T-helper 2 cell treated with Interferon-gamma antibody and Interleukin-4, amounts not matched to agents 100 ng/mL and 5 ng/mL, for 36 hours (primary cell): ENCODE measurements around the gene SERTAD1. TPM values are rescaled to one million over a fixed set of nuclear protein-coding genes. Genes with fewer than 3 reads are reported as not detected.
"Not testable (repeated sequence)": the region's sequence is repeated elsewhere in the genome, so short reads cannot be mapped to it uniquely, and the experiment has no call there.

Source experiments
- intact Hi-C: fragments of 100-400 bp; cut with micrococcal nuclease; formaldehyde crosslinking; loops from one replicate; pipeline ENCODE4 v1.15.1; 2023
- total RNA-seq: library from RNA; stranded (reverse); gene quantifications from 2 replicates; pipeline ENCODE4 v1.2.3, GENCODE V29; 2022

Gene SERTAD1
- total RNA-seq, 1 donor from 2014 or later = 8.9 TPM

- intact Hi-C loops = no loop called here
Observed at GRCh38 chr19:40453151-40453735, 27.5 kb upstream of the SERTAD1 start.

GRCh38 chr19:40452016-40452415 lies 26.2 kb upstream of the SERTAD1 start:
- intact Hi-C loops = no loop called here

GRCh38 chr19:40450664-40451063 lies 24.9 kb upstream of the SERTAD1 start:
- intact Hi-C loops = no loop called here

GRCh38 chr19:40449506-40449905 lies 23.7 kb upstream of the SERTAD1 start:
- intact Hi-C loops = loop anchor here (10.0 kb wide), 1 partner anchor 325 kb away; the partner anchor contains the start of genes MIA and RAB4B

- intact Hi-C loops = loop anchor here (10.0 kb wide), 1 partner anchor 328 kb away; the partner anchor contains the start of genes MIA and RAB4B
Observed at GRCh38 chr19:40446263-40446784, 20.5 kb upstream of the SERTAD1 start.

- intact Hi-C loops = loop anchor here (2.0 to 10.0 kb wide), 2 partner anchors 159 to 329 kb away; partner anchors contain the start of genes MIA and RAB4B
Observed at GRCh38 chr19:40445780-40446262, 20.0 kb upstream of the SERTAD1 start.

GRCh38 chr19:40444825-40445312 lies 19.1 kb upstream of the SERTAD1 start:
- intact Hi-C loops = loop anchor here (1.0 to 10.0 kb wide), 6 partner anchors 20 to 330 kb away; partner anchors contain the start of genes AKT2, BLVRB, COQ8B and ITPKC

- intact Hi-C loops = loop anchor here (1.0 to 10.0 kb wide), 10 partner anchors 18 to 355 kb away; partner anchors contain the start of genes AKT2, BLVRB, C19orf47 and COQ8B
Observed at GRCh38 chr19:40444000-40444824, 18.4 kb upstream of the SERTAD1 start, which contains the start of gene SERTAD3. Gene SERTAD3, minus strand, starts transcription at chr19:40444335. Its CDS starts 2,255 bp downstream, at chr19:40442080.

- intact Hi-C loops = loop anchor here (1.0 to 10.0 kb wide), 6 partner anchors 17 to 356 kb away; partner anchors contain the start of genes C19orf47, COQ8B, EGLN2 and ITPKC
Observed at GRCh38 chr19:40443131-40443999, 17.6 kb upstream of the SERTAD1 start.

GRCh38 chr19:40442328-40443130 lies 16.7 kb upstream of the SERTAD1 start:
- intact Hi-C loops = loop anchor here (1.0 to 10.0 kb wide), 6 partner anchors 16 to 357 kb away; partner anchors contain the start of genes C19orf47, COQ8B, EGLN2 and ITPKC

GRCh38 chr19:40441719-40442253 lies 16.0 kb upstream of the SERTAD1 start:
- intact Hi-C loops = loop anchor here (5.0 to 10.0 kb wide), 2 partner anchors 276 to 333 kb away; partner anchors contain the start of genes COQ8B, ITPKC, MIA and RAB4B

- intact Hi-C loops = no loop called here
Observed at GRCh38 chr19:40438284-40438683, 12.5 kb upstream of the SERTAD1 start.

GRCh38 chr19:40433391-40434216 lies 7.8 kb upstream of the SERTAD1 start:
- intact Hi-C loops = no loop called here

- intact Hi-C loops = not testable (repeated sequence)
Observed at GRCh38 chr19:40432760-40433159, 7.0 kb upstream of the SERTAD1 start.

- intact Hi-C loops = no loop called here
Observed at GRCh38 chr19:40431698-40432097, 5.9 kb upstream of the SERTAD1 start.

- intact Hi-C loops = not testable (repeated sequence)
Observed at GRCh38 chr19:40430242-40430641, 4.5 kb upstream of the SERTAD1 start.

- intact Hi-C loops = loop anchor here (5.0 kb wide), 1 partner anchor 184 kb away; no protein-coding TSS in a partner anchor
Observed at GRCh38 chr19:40428197-40428596, 2.4 kb upstream of the SERTAD1 start.
